A549 (cell line): ENCODE data around the gene ALDH1L1. TPM values are rescaled to one million over a fixed set of nuclear protein-coding genes. Genes with fewer than 3 reads are reported as not detected.
"Not testable (repeated sequence)": the region's sequence is repeated elsewhere in the genome, so short reads cannot be mapped to it uniquely, and the experiment has no call there.

Source experiments
- ATAC-seq, 2 experiments: fragments of 200-7000 bp in 1 of 2; fragments of >200 bp in 1 of 2; cut with Nextera tagmentation in 1 of 2; cut with Tn5 transposase in 1 of 2; 3 replicates each; pipeline versions ENCODE4 v1.8.0 to v1.9.1; 2018 to 2020; ENCODE audit warnings: mild to moderate bottlenecking in 1 of 2, moderate library complexity in 1 of 2
- CTCF ChIA-PET: fragments of 300-600 bp; sonication (Branson Sonifier 250); formaldehyde crosslinking; extraction: SDS; loops from one replicate; lab custom pipeline; 2021; ENCODE audit warnings: antibody characterized with exemption, inconsistent platforms; lab: Yijun Ruan, JAX
- POLR2A ChIA-PET: fragments of 350-600 bp; formaldehyde crosslinking; extraction: SDS; loops from one replicate; lab custom pipeline; 2021; ENCODE audit warnings: antibody characterized with exemption, inconsistent platforms; lab: Yijun Ruan, JAX
- DNase-seq, 2 experiments: peaks; one replicate each; pipeline versions ENCODE4 v3.0.0 to v3.0.0-alpha.2; 2011 to 2016; ENCODE audit warnings: low read depth in 1 of 2, low spot score in 1 of 2
- FAIRE-seq: peaks from 2 replicates; lab custom pipeline; 2011; peaks lifted over from hg19 to GRCh38; lab: Jason Lieb, UNC
- H3K27ac ChIP-seq, 2 experiments: fragments of >200 bp; sonication (Bioruptor Twin); formaldehyde crosslinking; 3 replicates each; pipeline ENCODE4 v1.5.1; 2016 to 2017
- H3K4me1 ChIP-seq: fragments of >200 bp; sonication (Bioruptor Twin); formaldehyde crosslinking; 3 replicates; pipeline ENCODE4 v1.6.1; 2016
- H3K4me2 ChIP-seq: fragments of >200 bp; sonication (Bioruptor Twin); formaldehyde crosslinking; 3 replicates; pipeline ENCODE4 v1.6.1; 2016
- H3K4me3 ChIP-seq: fragments of >200 bp; sonication (Bioruptor Twin); formaldehyde crosslinking; 3 replicates; pipeline ENCODE4 v1.5.1; 2016
- H3K9me3 ChIP-seq: fragments of >200 bp; sonication (Bioruptor Twin); formaldehyde crosslinking; 3 replicates; pipeline ENCODE4 v1.6.1; 2016
- CEBPB ChIP-seq, 2 experiments: fragments of >200 bp in 1 of 2; sonication (Bioruptor Twin) in 1 of 2; formaldehyde crosslinking in 1 of 2; IDR thresholded peaks; 2 replicates each; pipeline ENCODE4 v1.6.1; 2012 to 2016
- CHD2 ChIP-seq: fragments of 150-350 bp; IDR thresholded peaks from 2 replicates; pipeline ENCODE4 v1.6.1; 2014; ENCODE audit warnings: low read length; ENCODE audit not compliant: partially characterized antibody
- CTCF ChIP-seq: fragments of >200 bp; sonication (Bioruptor Twin); formaldehyde crosslinking; IDR thresholded peaks from 3 replicates; pipeline ENCODE4 v1.5.1; 2016
- EHF ChIP-seq: fragments of 250-450 bp; sonication (Bioruptor Pico); IDR thresholded peaks from 2 replicates; pipeline ENCODE4 v1.5.0; 2020; ENCODE audit warnings: mild to moderate bottlenecking
- EP300 ChIP-seq, 2 experiments: fragments of >200 bp; sonication (Bioruptor Twin); formaldehyde crosslinking; IDR thresholded peaks; 2 replicates in 1 of 2; 3 replicates in 1 of 2; pipeline ENCODE4 v1.6.1; 2016 to 2017
- FOXS1 ChIP-seq: fragments of 250-450 bp; sonication (Bioruptor Pico); IDR thresholded peaks from 2 replicates; pipeline ENCODE4 v1.5.0; 2020; ENCODE audit warnings: mild to moderate bottlenecking, moderate library complexity
- GATA3 ChIP-seq: IDR thresholded peaks from 2 replicates; pipeline ENCODE4 v1.6.1; 2012; ENCODE audit warnings: borderline replicate concordance
- HDAC2 ChIP-seq: fragments of 200-600 bp; sonication (generic); IDR thresholded peaks from 2 replicates; pipeline ENCODE4 v1.6.1; 2016
- HOXB5 ChIP-seq: fragments of 250-450 bp; sonication (Bioruptor Pico); IDR thresholded peaks from 2 replicates; pipeline ENCODE4 v1.5.0; 2020; ENCODE audit warnings: mild to moderate bottlenecking, moderate library complexity
- KDM5A ChIP-seq: fragments of 200-600 bp; sonication (generic); IDR thresholded peaks from 2 replicates; pipeline ENCODE4 v1.6.1; 2016; ENCODE audit warnings: antibody characterized with exemption, mild to moderate bottlenecking
- MAZ ChIP-seq: fragments of 150-350 bp; IDR thresholded peaks from 2 replicates; pipeline ENCODE4 v1.6.1; 2014; ENCODE audit warnings: antibody characterized with exemption, low read depth, low read length, borderline replicate concordance
- NPAS2 ChIP-seq: fragments of 250-450 bp; sonication (Bioruptor Pico); IDR thresholded peaks from 2 replicates; pipeline ENCODE4 v1.8.0; 2022; ENCODE audit warnings: mild to moderate bottlenecking, moderate library complexity, borderline replicate concordance
- POLR2AphosphoS2 ChIP-seq: conservative IDR thresholded peaks from 2 replicates; pipeline ENCODE4 v1.6.1; 2012; ENCODE audit warnings: low read length, improper control_type of control experiment, inconsistent platforms
- RCOR1 ChIP-seq: fragments of 150-350 bp; IDR thresholded peaks from 2 replicates; pipeline ENCODE4 v1.6.1; 2014; ENCODE audit warnings: antibody characterized with exemption, low read length, low read depth
- SREBF2 ChIP-seq: fragments of 450-650 bp; IDR thresholded peaks from 2 replicates; pipeline ENCODE4 v1.6.1; 2014; ENCODE audit warnings: mild to moderate bottlenecking, moderate library complexity
- ZFP36 ChIP-seq: fragments of 450-650 bp; IDR thresholded peaks from 2 replicates; pipeline ENCODE4 v1.6.1; 2014; ENCODE audit warnings: borderline replicate concordance; ENCODE audit not compliant: partially characterized antibody
- ZNF302 ChIP-seq: fragments of 250-450 bp; sonication (Bioruptor Pico); IDR thresholded peaks from 2 replicates; pipeline ENCODE4 v1.9.0; 2021; ENCODE audit warnings: inconsistent platforms, mild to moderate bottlenecking, moderate library complexity
- ZSCAN20 ChIP-seq: fragments of 250-450 bp; sonication (Bioruptor Pico); IDR thresholded peaks from 2 replicates; pipeline ENCODE4 v1.8.0; 2022; ENCODE audit warnings: mild to moderate bottlenecking, moderate library complexity
- WGBS: methylation state at CpG from one replicate; pipeline ENCODE4 v1.1.6; 2017; ENCODE audit errors: missing lambda C conversion rate; 5-methylcytosine and 5-hydroxymethylcytosine counted together
- polyA plus RNA-seq, 4 experiments: library from polyadenylated mRNA; depleted of rRNA in 3 of 4; stranded (reverse); fragments of >200 nt; fragmentation: RNase III in 1 of 4; extraction: RNeasy Plus Mini Kit Qiagen cat#74134 plus additional on column Dnase treatment in 1 of 4; gene quantifications; 2 replicates in 3 of 4; 3 replicates in 1 of 4; pipeline ENCODE4 v1.2.3, GENCODE V29; 2011 to 2017
- TF ChIP-seq, protein P1 (sequence below): fragments of >200 bp; sonication (Bioruptor Twin); formaldehyde crosslinking; IDR thresholded peaks from 2 replicates; pipeline ENCODE4 v1.6.1; 2016
- TF ChIP-seq, protein P2 (sequence below): fragments of 450-650 bp; IDR thresholded peaks from 2 replicates; pipeline ENCODE4 v1.6.1; 2014; ENCODE audit warnings: antibody characterized with exemption

ALDH1L1 gene
- polyA plus RNA-seq, 2 of the 4 experiments (the other 2 are of a cell fraction) = 0.14 to 0.18 TPM

- FAIRE-seq (no peak), DNase-seq (no peak), ATAC-seq (no peak)
- no peak overlapping the region for H3K27ac ChIP-seq
- CTCF ChIA-PET = no interaction called here
- WGBS = 95% methylated on average over 6 of the region's 8 CpGs
- no peaks in the 10 kb centered on the region for H3K9me3 ChIP-seq
- H3K4me2 ChIP-seq = no peak overlapping the region
- no peaks in the 10 kb centered on the region for H3K4me1 ChIP-seq
- no peak overlapping the region for H3K4me3 ChIP-seq
- POLR2A ChIA-PET = no interaction called here
- no peak for TF ChIP-seq CTCF
Measured at GRCh38 chr3:126067959-126068358, 112.4 kb downstream of the ALDH1L1 start.

- H3K4me3 ChIP-seq, DNase-seq, H3K9me3 ChIP-seq, POLR2A ChIA-PET, ATAC-seq, H3K4me1 ChIP-seq, H3K4me2 ChIP-seq, H3K27ac ChIP-seq, CTCF ChIA-PET, FAIRE-seq: not testable (repeated sequence)
- 82% methylated on average over 6 of the region's 6 CpGs for WGBS
Measured at GRCh38 chr3:126066676-126067075, 113.7 kb downstream of the ALDH1L1 start.

DNA sequence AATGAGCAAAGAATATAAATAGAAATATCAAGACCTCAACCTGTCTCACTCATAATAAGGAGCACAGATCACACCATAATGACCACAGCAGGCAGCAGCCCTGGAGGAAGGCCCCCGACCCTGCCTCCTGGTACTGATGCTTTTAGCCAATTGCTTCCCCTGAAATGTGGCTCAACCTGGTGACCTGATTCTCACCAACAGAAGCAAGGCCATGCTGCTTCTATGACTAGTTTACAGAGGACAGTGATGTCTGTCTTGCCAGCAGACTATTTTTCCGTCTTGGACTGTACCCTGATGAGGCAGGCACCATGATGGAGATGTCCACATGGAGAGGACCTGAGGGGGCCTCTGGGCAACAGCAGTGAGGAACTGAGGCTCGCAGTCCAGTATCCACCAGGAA, 114.5 kb downstream of the ALDH1L1 start:
- Histone ChIP-seq H3K4me1 (no peaks in the 10 kb centered on the region), H3K9me3 (no peaks in the 10 kb centered on the region), H3K27ac (no peak overlapping the region), H3K4me2 (no peak overlapping the region), H3K4me3 (no peak overlapping the region)
- ATAC-seq (no peak), DNase-seq (no peak), FAIRE-seq (no peak)
- POLR2A ChIA-PET = no interaction called here
- 92% methylated on average over 2 of the region's 3 CpGs for WGBS
- no peak for TF ChIP-seq HOXB5 (CRISPR knock-in tag)
- TF ChIP-seq, protein P1, sequence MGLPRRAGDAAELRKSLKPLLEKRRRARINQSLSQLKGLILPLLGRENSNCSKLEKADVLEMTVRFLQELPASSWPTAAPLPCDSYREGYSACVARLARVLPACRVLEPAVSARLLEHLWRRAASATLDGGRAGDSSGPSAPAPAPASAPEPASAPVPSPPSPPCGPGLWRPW = no peak
- no peak for TF ChIP-seq CHD2
- TF ChIP-seq, protein P2, sequence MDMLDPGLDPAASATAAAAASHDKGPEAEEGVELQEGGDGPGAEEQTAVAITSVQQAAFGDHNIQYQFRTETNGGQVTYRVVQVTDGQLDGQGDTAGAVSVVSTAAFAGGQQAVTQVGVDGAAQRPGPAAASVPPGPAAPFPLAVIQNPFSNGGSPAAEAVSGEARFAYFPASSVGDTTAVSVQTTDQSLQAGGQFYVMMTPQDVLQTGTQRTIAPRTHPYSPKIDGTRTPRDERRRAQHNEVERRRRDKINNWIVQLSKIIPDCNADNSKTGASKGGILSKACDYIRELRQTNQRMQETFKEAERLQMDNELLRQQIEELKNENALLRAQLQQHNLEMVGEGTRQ = no peak
- TF ChIP-seq POLR2AphosphoS2 = no peak
- no peak for TF ChIP-seq MAZ
- no peak for TF ChIP-seq SREBF2
- TF ChIP-seq RCOR1 = no peak
- TF ChIP-seq GATA3 = no peak
- TF ChIP-seq ZNF302 (CRISPR knock-in tag) = no peak
- TF ChIP-seq ZSCAN20 (CRISPR knock-in tag) = no peak
- no peak for TF ChIP-seq FOXS1
- TF ChIP-seq KDM5A = no peak
- no peak for TF ChIP-seq NPAS2 (CRISPR knock-in tag)
- no peak for TF ChIP-seq ZFP36
- no peak for TF ChIP-seq HDAC2
- no peak for TF ChIP-seq EP300 (IDR thresholded peaks at IDR 0.05)
- no peak for TF ChIP-seq CEBPB (IDR thresholded peaks at IDR 0.05)
- no peak for TF ChIP-seq EHF (CRISPR knock-in tag)
- CTCF ChIA-PET = no interaction called here
